HG03342 (cell line): Measurements from ENCODE around the gene MFSD2B.
"Not testable (repeated sequence)": the region's sequence is repeated elsewhere in the genome, so short reads cannot be mapped to it uniquely, and the experiment has no call there.

Experiments
- ATAC-seq: cut with Tn5 transposase; IDR thresholded peaks from one replicate; pipeline ENCODE4 v1.9.1; 2021; ENCODE audit warnings: mild to moderate bottlenecking, moderate library complexity; ENCODE audit not compliant: unreplicated experiment

MFSD2B gene

GRCh38 chr2:24009680-24010476 lies at the start of gene MFSD2B:
Gene MFSD2B, plus strand, starts transcription at chr2:24010085. Its CDS starts 12 bp downstream, at chr2:24010097.
- ATAC-seq, result no peak

GRCh38 chr2:23967846-23968245 lies 42.0 kb upstream of the MFSD2B start:
- ATAC-seq, result no peak

- no peak for ATAC-seq
Measured at GRCh38 chr2:23976883-23977282, 33.0 kb upstream of the MFSD2B start.

GRCh38 chr2:23988371-23988770 lies 21.5 kb upstream of the MFSD2B start:
- no peak for ATAC-seq

- no peak for ATAC-seq
Measured at GRCh38 chr2:23992931-23993330, 17.0 kb upstream of the MFSD2B start.

- ATAC-seq, result no peak
Measured at GRCh38 chr2:23993736-23994269, 16.1 kb upstream of the MFSD2B start.

GRCh38 chr2:23994567-23994966 lies 15.3 kb upstream of the MFSD2B start:
- no peak for ATAC-seq

GRCh38 chr2:24007693-24008092 lies 2.2 kb upstream of the MFSD2B start:
- no peak for ATAC-seq

- no peak for ATAC-seq
Measured at GRCh38 chr2:24008672-24009366, 1.1 kb upstream of the MFSD2B start.

GRCh38 chr2:24009367-24009679 lies 562 bp upstream of the MFSD2B start:
- no peak for ATAC-seq

GRCh38 chr2:24010477-24011249 lies 778 bp downstream of the MFSD2B start:
- no peak for ATAC-seq

- ATAC-seq, result no peak
Measured at GRCh38 chr2:24011250-24012104, 1.6 kb downstream of the MFSD2B start.

- ATAC-seq, result no peak
Measured at GRCh38 chr2:24012521-24013188, 2.8 kb downstream of the MFSD2B start.

- ATAC-seq, result not testable (repeated sequence)
Measured at GRCh38 chr2:24014902-24015301, 5.0 kb downstream of the MFSD2B start.

GRCh38 chr2:24015562-24016375 lies 5.9 kb downstream of the MFSD2B start:
- ATAC-seq, result no peak

GRCh38 chr2:24016376-24016761 lies 6.5 kb downstream of the MFSD2B start:
- no peak for ATAC-seq

GRCh38 chr2:24016853-24017703 lies 7.2 kb downstream of the MFSD2B start:
- no peak for ATAC-seq

- ATAC-seq, result no peak
Measured at GRCh38 chr2:24017711-24018110, 7.8 kb downstream of the MFSD2B start.
